ENCODE measurements around the gene SLC25A22. TPM values are rescaled to one million over a fixed set of nuclear protein-coding genes. Genes with fewer than 3 reads are reported as not detected.

Gene SLC25A22
- total RNA-seq, 2 donors from 2014 or later = 31.8 to 37.7 TPM

GRCh38 chr11:788009-788640 is 10.0 kb downstream of the SLC25A22 start:
- intact Hi-C loops (cut with DNase I) = no loop called here
- no peaks in the 10 kb centered on the region for H3K9me3 ChIP-seq
- H3K4me1 ChIP-seq = no peaks in the 10 kb centered on the region
- no peaks in the 10 kb centered on the region for H3K36me3 ChIP-seq
- H3K4me3 ChIP-seq = no peak overlapping the region
- no peak overlapping the region for H3K9ac ChIP-seq (ENCODE audit: low read depth in 2 of 2, low read length in 2 of 2)
- peaks cover 14% of the 10 kb centered on the region for H3K27me3 ChIP-seq
- H3K27ac ChIP-seq = no peak overlapping the region
- TF ChIP-seq CTCF (IDR thresholded peaks at IDR 0.05) = no peak
- no peak for DNase-seq

- Histone ChIP-seq H3K9me3 (no peaks in the 10 kb centered on the region), H3K4me3 (no peak overlapping the region), H3K4me1 (no peaks in the 10 kb centered on the region), H3K27me3 (peaks cover 14% of the 10 kb centered on the region), H3K36me3 (no peaks in the 10 kb centered on the region), H3K9ac (ENCODE audit: low read depth in 2 of 2, low read length in 2 of 2) (no peak overlapping the region), H3K27ac (no peak overlapping the region)
- intact Hi-C loops (cut with DNase I) = no loop called here
- DNase-seq = no peak
- no peak for TF ChIP-seq CTCF (IDR thresholded peaks at IDR 0.05)
Measured at GRCh38 chr11:787084-787675, 10.9 kb downstream of the SLC25A22 start.

- intact Hi-C loops (cut with DNase I) = no loop called here
- H3K27ac ChIP-seq = no peak overlapping the region
Measured at GRCh38 chr11:786235-787083, 11.6 kb downstream of the SLC25A22 start.

GRCh38 chr11:783581-784015 is 14.5 kb downstream of the SLC25A22 start:
- Histone ChIP-seq H3K36me3 (no peaks in the 10 kb centered on the region), H3K9ac (ENCODE audit: low read depth in 2 of 2, low read length in 2 of 2) (peak overlapping the region in 1 of 2 donors; percentile 51), H3K4me3 (no peak overlapping the region), H3K4me1 (no peaks in the 10 kb centered on the region), H3K9me3 (no peaks in the 10 kb centered on the region), H3K27ac (no peak overlapping the region), H3K27me3 (no peaks in the 10 kb centered on the region)
- TF ChIP-seq CTCF (IDR thresholded peaks at IDR 0.05) = peak; percentile 66
- peak; percentile 83 for DNase-seq
- intact Hi-C loops (cut with DNase I) = no loop called here

More at GRCh38 chr11:786235-787083, 11.6 kb downstream of the SLC25A22 start:
- no peak overlapping the region for H3K9ac ChIP-seq (ENCODE audit: low read depth in 2 of 2, low read length in 2 of 2)
- H3K27me3 ChIP-seq = peaks cover 14% of the 10 kb centered on the region
- no peak for DNase-seq
- H3K4me3 ChIP-seq = no peak overlapping the region
- no peaks in the 10 kb centered on the region for H3K36me3 ChIP-seq
- H3K9me3 ChIP-seq = no peaks in the 10 kb centered on the region
- no peak for TF ChIP-seq CTCF (IDR thresholded peaks at IDR 0.05)
- H3K4me1 ChIP-seq = no peaks in the 10 kb centered on the region

GRCh38 chr11:782264-783174 is 15.6 kb downstream of the SLC25A22 start:
- Histone ChIP-seq H3K9me3 (no peaks in the 10 kb centered on the region), H3K9ac (ENCODE audit: low read depth in 2 of 2, low read length in 2 of 2) (no peak overlapping the region), H3K4me1 (no peaks in the 10 kb centered on the region), H3K27ac (no peak overlapping the region), H3K36me3 (no peaks in the 10 kb centered on the region), H3K4me3 (no peak overlapping the region), H3K27me3 (no peaks in the 10 kb centered on the region)
- DNase-seq = no peak
- intact Hi-C loops (cut with DNase I) = no loop called here
- no peak for TF ChIP-seq CTCF (IDR thresholded peaks at IDR 0.05)

All from colonic mucosa (tissue), 4 donors.